Liver (tissue), 9 donors: ENCODE measurements around the gene TUBB6. TPM values are rescaled to one million over a fixed set of nuclear protein-coding genes. Genes with fewer than 3 reads are reported as not detected.

Experiments
- DNase-seq: peaks from one replicate; pipeline ENCODE4 v3.0.0-alpha.2; 2017; ENCODE audit warnings: low spot score
- H3K27ac ChIP-seq, 2 donors: one replicate each; pipeline ENCODE4 v1.7.0; 2013; ENCODE audit warnings: inconsistent platforms in 2 of 2, low read length in 2 of 2, control low read depth in 1 of 2, low read depth in 1 of 2, mild to moderate bottlenecking in 1 of 2
- H3K27me3 ChIP-seq, 4 donors: one replicate each; pipeline versions ENCODE4 v1.6.1 to v1.7.0; 2013; ENCODE audit warnings: low read length in 3 of 4, inconsistent platforms in 1 of 4, mild to moderate bottlenecking in 1 of 4, moderate library complexity in 1 of 4; ENCODE audit not compliant: control insufficient read depth in 4 of 4, insufficient read depth in 4 of 4
- H3K36me3 ChIP-seq, 4 donors: one replicate each; pipeline versions ENCODE4 v1.6.1 to v1.7.0; 2013; ENCODE audit warnings: low read length in 3 of 4, mild to moderate bottlenecking in 3 of 4, low read depth in 1 of 4, moderate library complexity in 1 of 4; ENCODE audit not compliant: control insufficient read depth in 4 of 4, insufficient read depth in 3 of 4
- H3K4me1 ChIP-seq, 4 donors: one replicate each; pipeline versions ENCODE4 v1.6.1 to v1.7.0; 2013; ENCODE audit warnings: low read length in 3 of 4, mild to moderate bottlenecking in 3 of 4, moderate library complexity in 1 of 4; ENCODE audit not compliant: control insufficient read depth in 4 of 4, insufficient read depth in 4 of 4
- H3K4me3 ChIP-seq, 3 donors: one replicate each; pipeline versions ENCODE4 v1.6.1 to v1.7.0; 2013; ENCODE audit warnings: low read length in 3 of 3, control low read depth in 1 of 3, low read depth in 1 of 3, mild to moderate bottlenecking in 1 of 3
- H3K9ac ChIP-seq, 2 donors: one replicate each; pipeline ENCODE4 v1.7.0; 2013; ENCODE audit warnings: low read length in 2 of 2, mild to moderate bottlenecking in 2 of 2, moderate library complexity in 2 of 2, control low read depth in 1 of 2, low read depth in 1 of 2
- H3K9me3 ChIP-seq, 4 donors: one replicate each; pipeline versions ENCODE4 v1.6.1 to v1.7.0; 2013; ENCODE audit warnings: low read length in 3 of 4; ENCODE audit not compliant: control insufficient read depth in 4 of 4
- EGR1 ChIP-seq, 2 donors: IDR thresholded peaks; 2 replicates each; pipeline ENCODE4 v1.6.1; 2016 to 2018; ENCODE audit warnings: antibody characterized with exemption in 2 of 2, low read depth in 2 of 2
- FOXA1 ChIP-seq: IDR thresholded peaks from 2 replicates; pipeline ENCODE4 v1.6.1; 2016; ENCODE audit warnings: antibody characterized with exemption
- FOXA2 ChIP-seq: IDR thresholded peaks from 2 replicates; pipeline ENCODE4 v1.6.1; 2016; ENCODE audit warnings: antibody characterized with exemption
- GABPA ChIP-seq, 2 donors: IDR thresholded peaks in 1 of 2; conservative IDR thresholded peaks in 1 of 2; 2 replicates each; pipeline ENCODE4 v1.6.1; 2016; ENCODE audit warnings: antibody characterized with exemption in 2 of 2, mild to moderate bottlenecking in 1 of 2, moderate library complexity in 1 of 2
- HNF4A ChIP-seq, 2 donors: conservative IDR thresholded peaks; 2 replicates each; pipeline ENCODE4 v1.6.1; 2016; ENCODE audit warnings: antibody characterized with exemption in 2 of 2, mild to moderate bottlenecking in 2 of 2
- HNF4G ChIP-seq: IDR thresholded peaks from 2 replicates; pipeline ENCODE4 v1.6.1; 2016; ENCODE audit warnings: antibody characterized with exemption
- JUND ChIP-seq, 2 donors: IDR thresholded peaks; 2 replicates each; pipeline ENCODE4 v1.6.1; 2016; ENCODE audit warnings: antibody characterized with exemption in 2 of 2
- MAX ChIP-seq: IDR thresholded peaks from 2 replicates; pipeline ENCODE4 v1.6.1; 2016; ENCODE audit warnings: antibody characterized with exemption
- NR2F2 ChIP-seq: IDR thresholded peaks from 2 replicates; pipeline ENCODE4 v1.6.1; 2016; ENCODE audit warnings: antibody characterized with exemption
- RAD21 ChIP-seq, 2 donors: IDR thresholded peaks; 2 replicates each; pipeline ENCODE4 v1.6.1; 2016; ENCODE audit warnings: antibody characterized with exemption in 2 of 2, mild to moderate bottlenecking in 2 of 2
- REST ChIP-seq: IDR thresholded peaks from 2 replicates; pipeline ENCODE4 v1.6.1; 2016; ENCODE audit warnings: antibody characterized with exemption, mild to moderate bottlenecking
- RXRA ChIP-seq, 2 donors: IDR thresholded peaks; 2 replicates each; pipeline ENCODE4 v1.6.1; 2017 to 2018; ENCODE audit warnings: antibody characterized with exemption in 2 of 2, mild to moderate bottlenecking in 1 of 2
- SP1 ChIP-seq: IDR thresholded peaks from 2 replicates; pipeline ENCODE4 v1.6.1; 2018; ENCODE audit warnings: antibody characterized with exemption, mild to moderate bottlenecking
- TAF1 ChIP-seq: conservative IDR thresholded peaks from 2 replicates; pipeline ENCODE4 v1.6.1; 2016; ENCODE audit warnings: antibody characterized with exemption, mild to moderate bottlenecking
- YY1 ChIP-seq: IDR thresholded peaks from 2 replicates; pipeline ENCODE4 v1.6.1; 2016; ENCODE audit warnings: antibody characterized with exemption, mild to moderate bottlenecking
- WGBS: extraction: QIAGEN DNeasy Blood & Tissue Kit; methylation state at CpG from one replicate; pipeline ENCODE4 v1.1.7; 2013; 5-methylcytosine and 5-hydroxymethylcytosine counted together
- polyA plus RNA-seq, 2 donors: library from polyadenylated mRNA; stranded (reverse) in 1 of 2; unstranded in 1 of 2; fragments of 200-250 nt in 1 of 2; fragments of >200 nt in 1 of 2; fragmentation: Nextera tagmentation in 1 of 2; extraction: Ambion mirVana in 1 of 2; gene quantifications; one replicate each; pipeline versions ENCODE4 v1.2.1 to v1.2.3, GENCODE V29; 2013 to 2015
- total RNA-seq, 2 donors: library from RNA; depleted of rRNA; stranded (reverse); fragments of >200 nt; gene quantifications; one replicate each; pipeline ENCODE4 v1.2.3, GENCODE V29; 2014
- TF ChIP-seq, protein P1 (sequence below): IDR thresholded peaks from 2 replicates; pipeline ENCODE4 v1.6.1; 2016; ENCODE audit warnings: antibody characterized with exemption
- TF ChIP-seq, protein P2 (sequence below): IDR thresholded peaks from 2 replicates; pipeline ENCODE4 v1.6.1; 2016; ENCODE audit warnings: antibody characterized with exemption
- TF ChIP-seq, protein P3 (sequence below): fragments of 150-350 bp; IDR thresholded peaks from 2 replicates; pipeline ENCODE4 v1.5.1; 2017; ENCODE audit warnings: improper control_type of control experiment, low read depth, low read length; ENCODE audit not compliant: missing input control
- donor health status: healthy.
- donor health status: healthy.
- donor health status: healthy.
- donor health status: healthy.
- donor health status: healthy.

TUBB6 gene
- total and polyA plus RNA-seq, 4 donors: 5.5 to 347 (median 17.5) TPM

GRCh38 chr18:12330766-12331165, 22.7 kb downstream of the TUBB6 start:
- H3K9ac ChIP-seq: no peak overlapping the region
- H3K27ac ChIP-seq: no peak overlapping the region
- H3K4me1 ChIP-seq: no peaks in the 10 kb centered on the region
- DNase-seq: no peak
- H3K9me3 ChIP-seq: no peaks in the 10 kb centered on the region
- no peak overlapping the region for H3K4me3 ChIP-seq
- 96% methylated on average over 4 of the region's 4 CpGs for WGBS
- H3K27me3 ChIP-seq: no peaks in the 10 kb centered on the region
- peaks cover 19 to 57% (median 38%) of the 10 kb centered on the region in 4 donors for H3K36me3 ChIP-seq
- TF ChIP-seq, protein P1, sequence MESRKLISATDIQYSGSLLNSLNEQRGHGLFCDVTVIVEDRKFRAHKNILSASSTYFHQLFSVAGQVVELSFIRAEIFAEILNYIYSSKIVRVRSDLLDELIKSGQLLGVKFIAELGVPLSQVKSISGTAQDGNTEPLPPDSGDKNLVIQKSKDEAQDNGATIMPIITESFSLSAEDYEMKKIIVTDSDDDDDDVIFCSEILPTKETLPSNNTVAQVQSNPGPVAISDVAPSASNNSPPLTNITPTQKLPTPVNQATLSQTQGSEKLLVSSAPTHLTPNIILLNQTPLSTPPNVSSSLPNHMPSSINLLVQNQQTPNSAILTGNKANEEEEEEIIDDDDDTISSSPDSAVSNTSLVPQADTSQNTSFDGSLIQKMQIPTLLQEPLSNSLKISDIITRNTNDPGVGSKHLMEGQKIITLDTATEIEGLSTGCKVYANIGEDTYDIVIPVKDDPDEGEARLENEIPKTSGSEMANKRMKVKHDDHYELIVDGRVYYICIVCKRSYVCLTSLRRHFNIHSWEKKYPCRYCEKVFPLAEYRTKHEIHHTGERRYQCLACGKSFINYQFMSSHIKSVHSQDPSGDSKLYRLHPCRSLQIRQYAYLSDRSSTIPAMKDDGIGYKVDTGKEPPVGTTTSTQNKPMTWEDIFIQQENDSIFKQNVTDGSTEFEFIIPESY: no peak
- no peak for TF ChIP-seq SP1
- no peak for TF ChIP-seq GABPA (IDR thresholded peaks at IDR 0.05 in 1 of 2, conservative IDR thresholded peaks at IDR 0.05 in 1 of 2)
- no peak for TF ChIP-seq YY1
- no peak for TF ChIP-seq RXRA (IDR thresholded peaks at IDR 0.05)
- no peak for TF ChIP-seq NR2F2
- no peak for TF ChIP-seq HNF4A (conservative IDR thresholded peaks at IDR 0.05)
- TF ChIP-seq RAD21 (IDR thresholded peaks at IDR 0.05): no peak
- no peak for TF ChIP-seq JUND (IDR thresholded peaks at IDR 0.05)
- TF ChIP-seq TAF1: no peak
- TF ChIP-seq, protein P2, sequence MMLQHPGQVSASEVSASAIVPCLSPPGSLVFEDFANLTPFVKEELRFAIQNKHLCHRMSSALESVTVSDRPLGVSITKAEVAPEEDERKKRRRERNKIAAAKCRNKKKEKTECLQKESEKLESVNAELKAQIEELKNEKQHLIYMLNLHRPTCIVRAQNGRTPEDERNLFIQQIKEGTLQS: no peak
- TF ChIP-seq MAX: no peak
- TF ChIP-seq REST: no peak
- TF ChIP-seq, protein P3, sequence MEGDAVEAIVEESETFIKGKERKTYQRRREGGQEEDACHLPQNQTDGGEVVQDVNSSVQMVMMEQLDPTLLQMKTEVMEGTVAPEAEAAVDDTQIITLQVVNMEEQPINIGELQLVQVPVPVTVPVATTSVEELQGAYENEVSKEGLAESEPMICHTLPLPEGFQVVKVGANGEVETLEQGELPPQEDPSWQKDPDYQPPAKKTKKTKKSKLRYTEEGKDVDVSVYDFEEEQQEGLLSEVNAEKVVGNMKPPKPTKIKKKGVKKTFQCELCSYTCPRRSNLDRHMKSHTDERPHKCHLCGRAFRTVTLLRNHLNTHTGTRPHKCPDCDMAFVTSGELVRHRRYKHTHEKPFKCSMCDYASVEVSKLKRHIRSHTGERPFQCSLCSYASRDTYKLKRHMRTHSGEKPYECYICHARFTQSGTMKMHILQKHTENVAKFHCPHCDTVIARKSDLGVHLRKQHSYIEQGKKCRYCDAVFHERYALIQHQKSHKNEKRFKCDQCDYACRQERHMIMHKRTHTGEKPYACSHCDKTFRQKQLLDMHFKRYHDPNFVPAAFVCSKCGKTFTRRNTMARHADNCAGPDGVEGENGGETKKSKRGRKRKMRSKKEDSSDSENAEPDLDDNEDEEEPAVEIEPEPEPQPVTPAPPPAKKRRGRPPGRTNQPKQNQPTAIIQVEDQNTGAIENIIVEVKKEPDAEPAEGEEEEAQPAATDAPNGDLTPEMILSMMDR: no peak
- no peak for TF ChIP-seq EGR1 (IDR thresholded peaks at IDR 0.05; ENCODE audit: low read depth in 2 of 2)
- TF ChIP-seq HNF4G: no peak
- TF ChIP-seq FOXA1: no peak
- no peak for TF ChIP-seq FOXA2
